Uterus (tissue), 4 donors: ENCODE data around the gene ZDHHC6. TPM values are rescaled to one million over a fixed set of nuclear protein-coding genes. Genes with fewer than 3 reads are reported as not detected.

Experiments used
- DNase-seq, 2 donors: peaks; one replicate each; pipeline ENCODE4 v3.0.0-alpha.2; 2019 to 2020
- H3K27ac ChIP-seq, 2 donors: fragments of 200-600 bp; sonication (generic); 1 replicate in 1 of 2; 2 replicates in 1 of 2; pipeline ENCODE4 v1.5.1; 2016 to 2018
- H3K27me3 ChIP-seq, 2 donors: fragments of 200-600 bp; sonication (generic); one replicate each; pipeline ENCODE4 v1.5.1; 2018 to 2019; ENCODE audit warnings: control low read depth in 1 of 2
- H3K36me3 ChIP-seq, 2 donors: fragments of 200-600 bp; sonication (generic); one replicate each; pipeline ENCODE4 v1.5.1; 2019; ENCODE audit warnings: control low read depth in 1 of 2
- H3K4me1 ChIP-seq, 2 donors: fragments of 200-600 bp; sonication (generic); one replicate each; pipeline ENCODE4 v1.5.1; 2018 to 2019; ENCODE audit warnings: control low read depth in 1 of 2
- H3K4me3 ChIP-seq, 2 donors: fragments of 200-600 bp; sonication (generic); 1 replicate in 1 of 2; 2 replicates in 1 of 2; pipeline ENCODE4 v1.5.1; 2018 to 2019; ENCODE audit warnings: mild to moderate bottlenecking in 1 of 2
- H3K9me3 ChIP-seq, 2 donors: fragments of 200-600 bp; sonication (generic); one replicate each; pipeline ENCODE4 v1.5.1; 2019; ENCODE audit warnings: control low read depth in 1 of 2
- POLR2A ChIP-seq, 2 donors: fragments of 450-650 bp; IDR thresholded peaks; one replicate each; pipeline ENCODE4 v1.6.1; 2016; ENCODE audit warnings: antibody characterized with exemption in 2 of 2, mild to moderate bottlenecking in 1 of 2, moderate library complexity in 1 of 2
- intact Hi-C: fragments of 100-400 bp; cut with DNase I; formaldehyde crosslinking; loops from one replicate; pipeline ENCODE4 v1.15.1; 2023; ENCODE audit warnings: low total_unique reads
- total RNA-seq, 4 donors: library from RNA; depleted of rRNA in 3 of 4; stranded (reverse); fragments of >200 nt in 3 of 4; gene quantifications; one replicate each; pipeline versions ENCODE4 v1.1.0 to v1.2.4, GENCODE V29; 2014 to 2023
- TF ChIP-seq, protein P1 (sequence below), 4 experiments: fragments of 200-600 bp in 2 of 4; fragments of 450-650 bp in 2 of 4; sonication (generic) in 2 of 4; IDR thresholded peaks; one replicate each; pipeline ENCODE4 v1.5.1; 2016 to 2019; ENCODE audit warnings: antibody characterized with exemption in 4 of 4, mild to moderate bottlenecking in 2 of 4, moderate library complexity in 1 of 4
- donor health status: DM: yes; HTN: yes; CAD: no.

The ZDHHC6 gene
- total RNA-seq, 4 donors from 2014 or later, result 22.9 to 89.7 (median 39.9) TPM

DNA sequence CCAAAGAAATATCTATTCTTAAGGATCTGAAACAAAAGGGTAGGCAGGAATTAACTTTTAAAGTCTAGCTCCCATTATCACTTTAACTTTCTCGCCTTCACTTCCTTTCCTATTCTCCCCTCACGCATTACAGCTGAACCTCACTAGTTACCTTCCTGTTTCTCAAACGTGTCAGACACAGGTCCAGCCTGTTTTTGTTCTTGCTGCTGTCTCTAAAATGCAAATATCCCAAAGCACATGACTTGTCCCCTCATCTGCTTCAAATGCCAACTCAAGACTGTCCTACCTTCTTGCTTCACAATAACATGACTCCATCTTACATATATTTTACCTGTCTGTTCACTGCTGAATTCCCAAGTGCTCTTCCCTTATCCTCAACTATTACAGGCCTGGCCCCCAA is 17.6 kb downstream of the ZDHHC6 start:
- Histone ChIP-seq H3K4me1 (no peaks in the 10 kb centered on the region), H3K27me3 (no peaks in the 10 kb centered on the region), H3K27ac (no peak overlapping the region), H3K9me3 (no peaks in the 10 kb centered on the region), H3K36me3 (no peaks in the 10 kb centered on the region), H3K4me3 (no peak overlapping the region)
- no peak for DNase-seq
- TF ChIP-seq, protein P1, sequence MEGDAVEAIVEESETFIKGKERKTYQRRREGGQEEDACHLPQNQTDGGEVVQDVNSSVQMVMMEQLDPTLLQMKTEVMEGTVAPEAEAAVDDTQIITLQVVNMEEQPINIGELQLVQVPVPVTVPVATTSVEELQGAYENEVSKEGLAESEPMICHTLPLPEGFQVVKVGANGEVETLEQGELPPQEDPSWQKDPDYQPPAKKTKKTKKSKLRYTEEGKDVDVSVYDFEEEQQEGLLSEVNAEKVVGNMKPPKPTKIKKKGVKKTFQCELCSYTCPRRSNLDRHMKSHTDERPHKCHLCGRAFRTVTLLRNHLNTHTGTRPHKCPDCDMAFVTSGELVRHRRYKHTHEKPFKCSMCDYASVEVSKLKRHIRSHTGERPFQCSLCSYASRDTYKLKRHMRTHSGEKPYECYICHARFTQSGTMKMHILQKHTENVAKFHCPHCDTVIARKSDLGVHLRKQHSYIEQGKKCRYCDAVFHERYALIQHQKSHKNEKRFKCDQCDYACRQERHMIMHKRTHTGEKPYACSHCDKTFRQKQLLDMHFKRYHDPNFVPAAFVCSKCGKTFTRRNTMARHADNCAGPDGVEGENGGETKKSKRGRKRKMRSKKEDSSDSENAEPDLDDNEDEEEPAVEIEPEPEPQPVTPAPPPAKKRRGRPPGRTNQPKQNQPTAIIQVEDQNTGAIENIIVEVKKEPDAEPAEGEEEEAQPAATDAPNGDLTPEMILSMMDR (IDR thresholded peaks at IDR 0.05), result no peak
- no peak for TF ChIP-seq POLR2A (IDR thresholded peaks at IDR 0.05)
- intact Hi-C loops, result no loop called here

DNA sequence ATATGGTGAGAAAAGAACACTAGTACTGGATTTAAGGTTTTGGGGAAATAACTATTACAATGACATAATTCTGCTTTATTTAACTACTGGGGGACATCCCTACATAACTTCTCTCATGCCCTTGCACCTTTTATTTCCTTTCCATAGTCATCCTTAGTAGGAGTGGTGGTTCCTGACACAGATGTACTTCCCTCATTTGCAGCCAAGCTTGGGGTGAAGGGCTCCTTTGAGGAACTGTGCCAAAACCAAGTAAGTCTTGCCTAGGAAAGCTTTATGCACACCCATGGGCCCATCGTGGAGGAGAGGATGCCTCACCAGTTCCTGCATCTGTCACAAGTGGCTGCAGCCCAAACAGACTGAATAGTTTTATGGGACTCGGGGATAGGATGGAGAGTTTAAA is 20.6 kb downstream of the ZDHHC6 start:
- Histone ChIP-seq H3K4me3 (no peak overlapping the region), H3K27ac (no peak overlapping the region), H3K4me1 (no peaks in the 10 kb centered on the region), H3K9me3 (no peaks in the 10 kb centered on the region), H3K36me3 (no peaks in the 10 kb centered on the region), H3K27me3 (no peaks in the 10 kb centered on the region)
- DNase-seq, result no peak
- intact Hi-C loops, result no loop called here
- TF ChIP-seq POLR2A (IDR thresholded peaks at IDR 0.05), result no peak
- TF ChIP-seq, protein P1 (IDR thresholded peaks at IDR 0.05), result no peak

DNA sequence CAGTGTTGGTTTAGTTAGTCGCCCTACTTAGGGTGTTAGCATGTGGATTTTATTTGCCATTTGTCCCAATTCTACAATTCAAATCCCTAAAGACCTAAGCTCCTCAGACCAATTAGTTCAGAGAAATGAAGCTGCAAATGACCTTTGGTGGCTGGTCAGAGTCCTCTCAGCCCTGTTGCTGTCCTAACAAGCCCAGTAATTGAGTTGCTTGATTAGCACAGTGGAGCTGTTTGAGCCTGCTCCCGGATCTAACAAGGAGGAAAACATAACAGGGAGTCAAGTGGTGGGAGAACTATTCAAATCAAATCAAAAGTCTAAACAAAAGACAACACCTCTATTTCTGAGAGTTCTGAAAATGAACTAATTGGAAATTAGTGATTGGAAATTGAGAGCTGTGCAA is 22.1 kb downstream of the ZDHHC6 start:
- Histone ChIP-seq H3K9me3 (no peaks in the 10 kb centered on the region), H3K4me1 (no peaks in the 10 kb centered on the region), H3K4me3 (no peak overlapping the region), H3K36me3 (no peaks in the 10 kb centered on the region), H3K27ac (no peak overlapping the region), H3K27me3 (no peaks in the 10 kb centered on the region)
- intact Hi-C loops, result no loop called here
- TF ChIP-seq, protein P1 (IDR thresholded peaks at IDR 0.05), result no peak
- TF ChIP-seq POLR2A (IDR thresholded peaks at IDR 0.05), result no peak
- DNase-seq, result no peak

DNA sequence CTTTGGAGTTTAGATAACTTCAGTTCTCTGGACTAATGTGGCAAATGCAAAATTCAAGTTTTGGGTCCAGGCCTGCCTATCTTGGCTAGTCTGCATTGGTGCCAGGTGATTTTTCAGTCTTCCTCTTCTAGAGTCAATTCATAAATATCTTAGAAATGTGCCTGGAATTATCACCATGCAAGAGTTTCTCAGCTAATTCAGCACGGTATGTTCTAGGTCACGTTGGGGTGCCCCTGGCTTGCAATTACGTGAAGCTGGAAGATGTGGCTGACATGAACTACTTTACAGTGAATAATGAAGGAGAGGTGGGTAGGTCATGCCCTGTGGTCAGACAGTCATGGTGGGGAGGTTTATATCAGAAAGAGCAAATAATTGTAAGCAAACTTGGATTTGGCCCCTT is 25.0 kb downstream of the ZDHHC6 start:
- no peak overlapping the region for H3K4me3 ChIP-seq
- no peak for DNase-seq
- H3K27me3 ChIP-seq, result no peaks in the 10 kb centered on the region
- H3K4me1 ChIP-seq, result no peaks in the 10 kb centered on the region
- no peak for TF ChIP-seq POLR2A (IDR thresholded peaks at IDR 0.05)
- TF ChIP-seq, protein P1 (IDR thresholded peaks at IDR 0.05), result no peak
- intact Hi-C loops, result no loop called here
- no peak overlapping the region for H3K27ac ChIP-seq
- no peaks in the 10 kb centered on the region for H3K36me3 ChIP-seq
- H3K9me3 ChIP-seq, result no peaks in the 10 kb centered on the region

DNA sequence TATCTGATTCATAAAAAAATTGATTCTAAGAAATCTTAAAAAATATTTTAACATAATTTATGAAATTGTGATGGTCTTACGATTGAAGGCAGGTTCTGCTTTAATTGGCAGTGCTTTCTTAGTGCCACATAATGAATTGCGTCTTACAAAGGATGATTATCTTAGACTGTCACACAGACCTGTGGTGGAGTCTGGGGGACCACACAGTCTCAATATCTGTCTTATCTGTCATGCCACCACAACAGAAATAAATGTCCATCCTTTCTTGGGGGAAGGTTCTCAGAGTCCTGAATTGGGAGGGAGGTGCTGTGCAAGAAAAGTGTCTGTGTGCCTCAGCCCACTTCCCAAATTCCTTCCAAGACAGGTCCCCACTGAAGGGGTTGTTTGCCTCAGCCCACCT is 34.0 kb downstream of the ZDHHC6 start:
- H3K4me1 ChIP-seq, result no peaks in the 10 kb centered on the region
- intact Hi-C loops, result no loop called here
- no peaks in the 10 kb centered on the region for H3K36me3 ChIP-seq
- H3K27me3 ChIP-seq, result no peaks in the 10 kb centered on the region
- no peaks in the 10 kb centered on the region for H3K9me3 ChIP-seq
- TF ChIP-seq, protein P1 (IDR thresholded peaks at IDR 0.05), result no peak
- TF ChIP-seq POLR2A (IDR thresholded peaks at IDR 0.05), result no peak
- H3K27ac ChIP-seq, result no peak overlapping the region
- DNase-seq, result no peak
- H3K4me3 ChIP-seq, result no peak overlapping the region
